B cell (primary cell): Measurements from ENCODE around the gene PIK3R2. TPM values are rescaled to one million over a fixed set of nuclear protein-coding genes. Genes with fewer than 3 reads are reported as not detected.

ENCODE experiments used
- ATAC-seq: fragments of 200-7000 bp; cut with Tn5 transposase; one replicate; pipeline ENCODE4 v1.10.0; 2021; ENCODE audit warnings: low read depth, mild to moderate bottlenecking, moderate number of reproducible peaks, moderate library complexity
- CTCF ChIA-PET: fragments of 350-600 bp; sonication (Branson Sonifier 250); formaldehyde crosslinking; loops from one replicate; lab custom pipeline; 2021; ENCODE audit warnings: antibody characterized with exemption, inconsistent platforms; lab: Charles Lee
- POLR2A ChIA-PET: fragments of 350-600 bp; sonication (Branson Sonifier 250); formaldehyde crosslinking; loops from one replicate; lab custom pipeline; 2021; ENCODE audit warnings: antibody characterized with exemption; lab: Charles Lee
- DNase-seq: peaks from one replicate; pipeline ENCODE4 v3.0.0; 2013
- H2AFZ ChIP-seq: 2 replicates; pipeline ENCODE4 v1.6.1; 2012; ENCODE audit warnings: mild to moderate bottlenecking, low read depth, low read length; ENCODE audit not compliant: insufficient read depth, poor library complexity, severe bottlenecking
- H3K27ac ChIP-seq, 2 donors: 1 replicate in 1 of 2; 2 replicates in 1 of 2; pipeline ENCODE4 v1.5.1; 2012 to 2013; ENCODE audit warnings: low read length in 2 of 2, mild to moderate bottlenecking in 2 of 2, moderate library complexity in 1 of 2
- H3K27me3 ChIP-seq, 4 experiments: fragments of 200-600 bp in 1 of 4; sonication (generic) in 1 of 4; replicated peaks in 1 of 4; 1 replicate in 2 of 4; 2 replicates in 2 of 4; pipeline versions ENCODE4 v1.6.1 to v1.7.0; 2013 to 2016; ENCODE audit warnings: low read length in 3 of 4, mild to moderate bottlenecking in 2 of 4, mixed read lengths in 1 of 4, moderate library complexity in 1 of 4; ENCODE audit not compliant: insufficient read depth in 4 of 4, control insufficient read depth in 3 of 4; ENCODE audit errors: control extremely low read depth in 1 of 4
- H3K36me3 ChIP-seq, 2 experiments: replicated peaks in 1 of 2; 1 replicate in 1 of 2; 2 replicates in 1 of 2; pipeline versions ENCODE4 v1.6.1 to v1.7.1; 2013; ENCODE audit warnings: low read length in 1 of 2; ENCODE audit not compliant: insufficient read depth in 2 of 2, control insufficient read depth in 1 of 2; ENCODE audit errors: control extremely low read depth in 1 of 2, extremely low read depth in 1 of 2
- H3K4me1 ChIP-seq, 2 donors: fragments of 200-600 bp in 1 of 2; sonication (generic) in 1 of 2; 1 replicate in 1 of 2; 2 replicates in 1 of 2; pipeline versions ENCODE4 v1.5.1 to v1.6.1; 2013 to 2017; ENCODE audit warnings: low read length in 2 of 2; ENCODE audit not compliant: control insufficient read depth in 2 of 2, insufficient read depth in 2 of 2
- H3K4me2 ChIP-seq: replicated peaks from 2 replicates; pipeline ENCODE3; 2012; ENCODE audit warnings: mild to moderate bottlenecking, low read depth, low read length; ENCODE audit not compliant: poor library complexity, severe bottlenecking
- H3K4me3 ChIP-seq, 5 experiments: fragments of 200-600 bp in 1 of 5; sonication (generic) in 1 of 5; 1 replicate in 3 of 5; 2 replicates in 2 of 5; pipeline versions ENCODE4 v1.5.1 to v1.7.0; 2011 to 2016; ENCODE audit warnings: low read length in 4 of 5, mild to moderate bottlenecking in 4 of 5, low read depth in 2 of 5, control low read depth in 1 of 5, moderate library complexity in 1 of 5; ENCODE audit not compliant: insufficient read depth in 1 of 5; ENCODE audit errors: control extremely low read depth in 1 of 5, extremely low read depth in 1 of 5
- H3K79me2 ChIP-seq: fragments of 200-600 bp; sonication (generic); one replicate; pipeline ENCODE4 v1.6.0; 2016; ENCODE audit warnings: low read length; ENCODE audit not compliant: control insufficient read depth, insufficient read depth
- H3K9ac ChIP-seq: fragments of 200-600 bp; sonication (generic); 2 replicates; pipeline ENCODE4 v1.6.1; 2017; ENCODE audit warnings: mild to moderate bottlenecking, low read length, moderate library complexity
- H3K9me3 ChIP-seq, 3 donors: one replicate each; pipeline versions ENCODE4 v1.6.1 to v1.7.1; 2013; ENCODE audit warnings: low read length in 2 of 3; ENCODE audit not compliant: control insufficient read depth in 2 of 3, insufficient read depth in 1 of 3; ENCODE audit errors: control extremely low read depth in 1 of 3
- H4K20me1 ChIP-seq: 2 replicates; pipeline ENCODE4 v1.6.0; 2012; ENCODE audit warnings: mild to moderate bottlenecking, low read length; ENCODE audit not compliant: insufficient read depth, control insufficient read depth, poor library complexity, severe bottlenecking
- H3K27ac Mint-ChIP-seq: one replicate; pipeline ENCODE4 v1.8.0; 2021; ENCODE audit warnings: mixed read lengths
- H3K27me3 Mint-ChIP-seq: one replicate; pipeline ENCODE4 v1.8.0; 2021; ENCODE audit warnings: mixed read lengths
- H3K4me1 Mint-ChIP-seq: one replicate; pipeline ENCODE4 v1.8.0; 2021; ENCODE audit warnings: mixed read lengths
- H3K4me3 Mint-ChIP-seq: one replicate; pipeline ENCODE4 v1.8.0; 2021; ENCODE audit warnings: mixed read lengths
- H3K9me3 Mint-ChIP-seq: one replicate; pipeline ENCODE4 v1.8.0; 2022; ENCODE audit warnings: mixed read lengths; ENCODE audit not compliant: insufficient read depth
- EZH2 ChIP-seq: IDR thresholded peaks from 2 replicates; pipeline ENCODE4 v1.6.1; 2012; ENCODE audit warnings: borderline replicate concordance, low read depth, mild to moderate bottlenecking, moderate library complexity, low read length; ENCODE audit not compliant: insufficient read depth, poor library complexity, severe bottlenecking
- WGBS: methylation state at CpG from one replicate; pipeline ENCODE4 v1.1.5; 2013; ENCODE audit warnings: missing lambda C conversion rate; ENCODE audit not compliant: insufficient coverage; 5-methylcytosine and 5-hydroxymethylcytosine counted together
- intact Hi-C: fragments of 100-400 bp; cut with micrococcal nuclease; formaldehyde crosslinking; loops from one replicate; pipeline ENCODE4 v1.10.0; 2022
- polyA plus RNA-seq: library from polyadenylated mRNA; depleted of rRNA; stranded (reverse); fragments of >200 nt; gene quantifications from 2 replicates; pipeline ENCODE4 v1.2.3, GENCODE V29; 2012
- total RNA-seq, 2 donors: library from RNA; stranded (reverse); fragments of 120-200 nt in 1 of 2; gene quantifications; 1 replicate in 1 of 2; 2 replicates in 1 of 2; pipeline versions ENCODE4 v1.2.3 to v1.2.4, GENCODE V29; 2013 to 2022
- TF ChIP-seq, protein P1 (sequence below): fragments of 200-600 bp; IDR thresholded peaks from one replicate; pipeline ENCODE4 v1.8.0; 2022; ENCODE audit warnings: antibody characterized with exemption, mild to moderate bottlenecking

PIK3R2 gene
- total and polyA plus RNA-seq, 2 donors (not counting 1 experiment from before 2014, with no cell fraction given) = 8.5 to 15.8 TPM

GRCh38 chr19:18167011-18167410 is 14.0 kb downstream of the PIK3R2 start:
- H3K9ac ChIP-seq = no peak overlapping the region
- no peaks in the 10 kb centered on the region for H3K27me3 ChIP-seq
- no peaks in the 10 kb centered on the region for H3K27me3 Mint-ChIP-seq
- 98% methylated on average over 21 of the region's 21 CpGs for WGBS
- H4K20me1 ChIP-seq = no peaks in the 10 kb centered on the region
- no peaks in the 10 kb centered on the region for H3K9me3 Mint-ChIP-seq
- peaks cover 0 to 28% of the 10 kb centered on the region in 2 experiments for H3K36me3 ChIP-seq
- H3K4me3 ChIP-seq = no peak overlapping the region
- ChIA-PET CTCF (interaction anchor here (0.6 to 6.4 kb wide), 8 partner anchors 11 to 229 kb away, joined by 3 to 37 read pairs (median 6); partner anchors contain the start of gene MPV17L2), POLR2A (interaction anchor here (2.0 kb wide), 1 partner anchor 49 kb away, joined by 7 read pairs; no protein-coding TSS in a partner anchor)
- H3K4me1 ChIP-seq = peaks cover 39 to 50% of the 10 kb centered on the region in 2 donors
- peaks cover 41% of the 10 kb centered on the region for H3K4me1 Mint-ChIP-seq
- peak overlapping the region; percentile 32 for H3K27ac Mint-ChIP-seq
- H3K79me2 ChIP-seq = peaks cover 3% of the 10 kb centered on the region
- TF ChIP-seq, protein P1, sequence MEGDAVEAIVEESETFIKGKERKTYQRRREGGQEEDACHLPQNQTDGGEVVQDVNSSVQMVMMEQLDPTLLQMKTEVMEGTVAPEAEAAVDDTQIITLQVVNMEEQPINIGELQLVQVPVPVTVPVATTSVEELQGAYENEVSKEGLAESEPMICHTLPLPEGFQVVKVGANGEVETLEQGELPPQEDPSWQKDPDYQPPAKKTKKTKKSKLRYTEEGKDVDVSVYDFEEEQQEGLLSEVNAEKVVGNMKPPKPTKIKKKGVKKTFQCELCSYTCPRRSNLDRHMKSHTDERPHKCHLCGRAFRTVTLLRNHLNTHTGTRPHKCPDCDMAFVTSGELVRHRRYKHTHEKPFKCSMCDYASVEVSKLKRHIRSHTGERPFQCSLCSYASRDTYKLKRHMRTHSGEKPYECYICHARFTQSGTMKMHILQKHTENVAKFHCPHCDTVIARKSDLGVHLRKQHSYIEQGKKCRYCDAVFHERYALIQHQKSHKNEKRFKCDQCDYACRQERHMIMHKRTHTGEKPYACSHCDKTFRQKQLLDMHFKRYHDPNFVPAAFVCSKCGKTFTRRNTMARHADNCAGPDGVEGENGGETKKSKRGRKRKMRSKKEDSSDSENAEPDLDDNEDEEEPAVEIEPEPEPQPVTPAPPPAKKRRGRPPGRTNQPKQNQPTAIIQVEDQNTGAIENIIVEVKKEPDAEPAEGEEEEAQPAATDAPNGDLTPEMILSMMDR = no peak
- TF ChIP-seq EZH2 = no peak
- no peak for ATAC-seq
- H3K4me3 Mint-ChIP-seq = no peak overlapping the region
- peaks cover 0 to 14% (median 0%) of the 10 kb centered on the region in 3 donors for H3K9me3 ChIP-seq
- intact Hi-C loops = no loop called here
- H3K27ac ChIP-seq = no peak overlapping the region
- H3K4me2 ChIP-seq = no peak overlapping the region
- DNase-seq = no peak
- H2AFZ ChIP-seq = no peak overlapping the region

DNA sequence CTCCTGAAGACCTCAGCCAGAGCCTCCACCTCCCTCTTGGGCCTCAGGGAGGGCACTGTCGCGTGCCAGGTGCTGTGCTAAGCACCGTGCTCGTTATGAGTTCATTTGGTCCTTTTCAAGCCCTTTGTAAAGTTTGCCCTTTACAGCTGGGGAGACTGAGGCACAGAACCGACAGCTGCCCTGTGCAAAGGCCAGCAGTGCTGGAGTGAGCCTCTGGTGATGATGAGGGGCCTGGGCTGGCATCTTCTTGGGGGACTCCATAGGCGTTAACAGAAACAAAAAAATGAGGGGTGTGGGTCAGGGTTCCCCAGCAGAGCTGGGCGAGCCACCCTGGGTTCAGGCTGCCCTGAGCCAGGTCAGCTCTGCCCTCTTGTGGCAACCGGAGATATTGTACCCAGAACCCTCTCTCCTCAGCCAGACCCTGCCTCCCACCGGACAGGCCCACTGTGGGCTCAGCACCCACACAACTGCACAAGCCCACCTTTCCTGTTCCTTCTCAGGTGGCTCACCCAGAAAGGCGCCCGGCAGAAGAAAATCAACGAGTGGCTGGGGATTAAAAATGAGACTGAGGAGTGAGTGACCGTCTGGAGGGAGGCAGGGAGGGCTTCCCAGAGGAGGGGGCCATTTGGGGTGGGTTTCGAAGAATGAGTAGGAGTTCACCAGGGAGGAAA is 15.1 kb downstream of the PIK3R2 start:
- ChIA-PET POLR2A (interaction anchor here (0.6 to 2.0 kb wide), 13 partner anchors 9 to 167 kb away, joined by 3 to 17 read pairs (median 4); partner anchors contain the start of genes ARRDC2 and MPV17L2), CTCF (interaction anchor here (0.7 to 6.4 kb wide), 28 partner anchors 8 to 230 kb away, joined by 3 to 37 read pairs (median 5); partner anchors contain the start of gene JUND)
- H3K9me3 Mint-ChIP-seq = no peaks in the 10 kb centered on the region
- Histone ChIP-seq H3K4me1 (peaks cover 50 to 58% of the 10 kb centered on the region in 2 donors), H3K4me2 (peak overlapping the region; percentile 91), H2AFZ (no peak overlapping the region), H3K9me3 (peaks cover 0 to 14% (median 0%) of the 10 kb centered on the region in 3 donors), H3K79me2 (no peaks in the 10 kb centered on the region), H3K27me3 (no peaks in the 10 kb centered on the region), H3K9ac (peak overlapping the region; percentile 19), H3K27ac (peak overlapping the region; percentile 97 to 99), H3K36me3 (peaks cover 0 to 21% of the 10 kb centered on the region in 2 experiments), H4K20me1 (no peaks in the 10 kb centered on the region), H3K4me3 (peak overlapping the region in 4 of 5 experiments; percentile 21 to 47 (median 33))
- H3K27me3 Mint-ChIP-seq = no peaks in the 10 kb centered on the region
- peak overlapping the region; percentile 98 for H3K27ac Mint-ChIP-seq
- intact Hi-C loops = loop anchor here (1.0 to 2.0 kb wide), 5 partner anchors 15 to 230 kb away; partner anchors contain the start of gene PIK3R2
- 72% methylated on average over 13 of the region's 14 CpGs for WGBS
- peak; percentile 28 for ATAC-seq
- peaks cover 52% of the 10 kb centered on the region for H3K4me1 Mint-ChIP-seq
- peak overlapping the region; percentile 87 for H3K4me3 Mint-ChIP-seq
- peak; percentile 79 for DNase-seq
- TF ChIP-seq, protein P1 = peak; percentile 80
- TF ChIP-seq EZH2 = no peak
